HepG2 (cell line): ENCODE measurements around the gene AHCY. TPM values are rescaled to one million over a fixed set of nuclear protein-coding genes. Genes with fewer than 3 reads are reported as not detected.

Source experiments
- CBX2 ChIP-seq, 2 experiments: fragments of 200-600 bp in 1 of 2; sonication (generic); formaldehyde crosslinking in 1 of 2; IDR thresholded peaks; 2 replicates each; pipeline versions ENCODE4 v1.7.0 to v1.8.1; 2018 to 2022; ENCODE audit warnings: low read depth in 2 of 2, low read length in 1 of 2, mild to moderate bottlenecking in 1 of 2, missing genetic modification reagents in 1 of 2
- JARID2 ChIP-seq: sonication (generic); formaldehyde crosslinking; IDR thresholded peaks from 2 replicates; pipeline ENCODE4 v1.8.1; 2023; ENCODE audit warnings: missing genetic modification reagents, inconsistent platforms; ENCODE audit not compliant: insufficient replicate concordance
- KAT2B ChIP-seq: fragments of 150-350 bp; IDR thresholded peaks from 2 replicates; pipeline ENCODE4 v1.6.1; 2014; ENCODE audit warnings: low read depth, low read length, borderline replicate concordance
- KAT8 ChIP-seq: IDR thresholded peaks from 2 replicates; pipeline ENCODE4 v1.6.1; 2016; ENCODE audit warnings: missing genetic modification reagents, missing compliant biosample characterization
- KLF16 ChIP-seq, 2 experiments: sonication (generic) in 1 of 2; formaldehyde crosslinking in 1 of 2; IDR thresholded peaks; 2 replicates each; pipeline versions ENCODE4 v1.6.1 to v1.8.0; 2016 to 2023; ENCODE audit warnings: missing genetic modification reagents in 2 of 2, missing compliant biosample characterization in 1 of 2
- MED8 ChIP-seq: sonication (generic); formaldehyde crosslinking; IDR thresholded peaks from 2 replicates; pipeline ENCODE4 v1.8.1; 2023; ENCODE audit warnings: mild to moderate bottlenecking, missing genetic modification reagents; ENCODE audit not compliant: insufficient replicate concordance
- NCOR1 ChIP-seq: fragments of 200-600 bp; sonication (generic); IDR thresholded peaks from 2 replicates; pipeline ENCODE4 v1.7.0; 2017; ENCODE audit warnings: antibody characterized with exemption, low read length, borderline replicate concordance
- NFE2 ChIP-seq: sonication (generic); formaldehyde crosslinking; IDR thresholded peaks from 2 replicates; pipeline ENCODE4 v1.4.0; 2020; ENCODE audit warnings: missing genetic modification reagents
- NONO ChIP-seq, 2 experiments: fragments of 450-650 bp in 1 of 2; sonication (generic) in 1 of 2; formaldehyde crosslinking in 1 of 2; IDR thresholded peaks in 1 of 2; conservative IDR thresholded peaks in 1 of 2; 2 replicates each; pipeline versions ENCODE4 v1.6.1 to v1.8.0; 2017 to 2022; ENCODE audit warnings: mild to moderate bottlenecking in 1 of 2, missing genetic modification reagents in 1 of 2, moderate library complexity in 1 of 2
- PRMT3 ChIP-seq: sonication (generic); formaldehyde crosslinking; IDR thresholded peaks from 2 replicates; pipeline ENCODE4 v1.8.1; 2022; ENCODE audit warnings: low read depth, mild to moderate bottlenecking, moderate library complexity, missing genetic modification reagents, borderline replicate concordance
- RCOR2 ChIP-seq: IDR thresholded peaks from 2 replicates; pipeline ENCODE4 v1.6.1; 2016; ENCODE audit warnings: missing biosample characterization, missing genetic modification reagents
- SAFB2 ChIP-seq: sonication (generic); formaldehyde crosslinking; IDR thresholded peaks from 2 replicates; pipeline ENCODE4 v1.5.1; 2020; ENCODE audit warnings: missing genetic modification reagents, low read depth, mild to moderate bottlenecking, borderline replicate concordance
- SRF ChIP-seq: IDR thresholded peaks from 2 replicates; pipeline ENCODE4 v1.6.1; 2011; ENCODE audit warnings: mild to moderate bottlenecking, low read depth, low read length, moderate library complexity
- TEAD2 ChIP-seq: sonication (generic); formaldehyde crosslinking; IDR thresholded peaks from 2 replicates; pipeline ENCODE4 v1.9.0; 2021; ENCODE audit warnings: missing genetic modification reagents
- U2AF2 ChIP-seq: fragments of 200-400 bp; formaldehyde crosslinking; IDR thresholded peaks from 2 replicates; pipeline ENCODE4 v1.6.1; 2017; ENCODE audit warnings: low read depth, mild to moderate bottlenecking, low read length
- ZKSCAN8 ChIP-seq: IDR thresholded peaks from 2 replicates; pipeline ENCODE4 v1.6.1; 2016; ENCODE audit warnings: borderline replicate concordance, missing genetic modification reagents, missing compliant biosample characterization
- ZNF101 ChIP-seq: sonication (generic); formaldehyde crosslinking; IDR thresholded peaks from 2 replicates; pipeline ENCODE4 v1.4.0; 2020; ENCODE audit warnings: mild to moderate bottlenecking, low read depth, missing genetic modification reagents, borderline replicate concordance
- ZNF44 ChIP-seq: sonication (generic); formaldehyde crosslinking; IDR thresholded peaks from 2 replicates; pipeline ENCODE4 v1.5.1; 2020; ENCODE audit warnings: mild to moderate bottlenecking, missing genetic modification reagents
- ZSCAN22 ChIP-seq: sonication (generic); formaldehyde crosslinking; IDR thresholded peaks from 2 replicates; pipeline ENCODE4 v1.4.0; 2020; ENCODE audit warnings: mild to moderate bottlenecking, missing genetic modification reagents
- polyA plus RNA-seq, 8 experiments: library from polyadenylated mRNA; depleted of rRNA in 3 of 8; stranded (reverse) in 7 of 8; unstranded in 1 of 8; fragments of >200 nt; fragmentation: Illumina TruSeq in 4 of 8; extraction: Trizol in 4 of 8; gene quantifications; 2 replicates each; pipeline versions ENCODE4 v1.2.1 to v1.2.3, GENCODE V29; 2011 to 2016; ENCODE audit warnings: low read depth in 4 of 8, missing spikeins in 1 of 8, mixed read lengths in 1 of 8; ENCODE audit not compliant: insufficient read depth in 1 of 8
- total RNA-seq, 5 experiments: library from RNA; depleted of rRNA; stranded (reverse); fragments of >200 nt; fragmentation: Illumina TruSeq; extraction: Trizol; gene quantifications; 2 replicates each; pipeline ENCODE4 v1.2.3, GENCODE V29; 2016; ENCODE audit warnings: low read depth in 1 of 5
- TF ChIP-seq, protein P1 (sequence below): sonication (generic); formaldehyde crosslinking; IDR thresholded peaks from 2 replicates; pipeline ENCODE4 v1.8.1; 2022; ENCODE audit warnings: low read depth, mild to moderate bottlenecking, missing genetic modification reagents
- TF ChIP-seq, protein P2 (sequence below): sonication (generic); formaldehyde crosslinking; IDR thresholded peaks from 2 replicates; pipeline ENCODE4 v1.4.0; 2020; ENCODE audit warnings: low read depth, mild to moderate bottlenecking, missing genetic modification reagents
- TF ChIP-seq, protein P3 (sequence below): sonication (generic); formaldehyde crosslinking; IDR thresholded peaks from 2 replicates; pipeline ENCODE4 v1.8.1; 2023; ENCODE audit warnings: mild to moderate bottlenecking, missing genetic modification reagents, borderline replicate concordance

The AHCY gene
- total and polyA plus RNA-seq, 2 of the 13 experiments (the other 11 are each of a cell fraction or from before 2014, with no cell fraction given) = 407 to 419 TPM

DNA sequence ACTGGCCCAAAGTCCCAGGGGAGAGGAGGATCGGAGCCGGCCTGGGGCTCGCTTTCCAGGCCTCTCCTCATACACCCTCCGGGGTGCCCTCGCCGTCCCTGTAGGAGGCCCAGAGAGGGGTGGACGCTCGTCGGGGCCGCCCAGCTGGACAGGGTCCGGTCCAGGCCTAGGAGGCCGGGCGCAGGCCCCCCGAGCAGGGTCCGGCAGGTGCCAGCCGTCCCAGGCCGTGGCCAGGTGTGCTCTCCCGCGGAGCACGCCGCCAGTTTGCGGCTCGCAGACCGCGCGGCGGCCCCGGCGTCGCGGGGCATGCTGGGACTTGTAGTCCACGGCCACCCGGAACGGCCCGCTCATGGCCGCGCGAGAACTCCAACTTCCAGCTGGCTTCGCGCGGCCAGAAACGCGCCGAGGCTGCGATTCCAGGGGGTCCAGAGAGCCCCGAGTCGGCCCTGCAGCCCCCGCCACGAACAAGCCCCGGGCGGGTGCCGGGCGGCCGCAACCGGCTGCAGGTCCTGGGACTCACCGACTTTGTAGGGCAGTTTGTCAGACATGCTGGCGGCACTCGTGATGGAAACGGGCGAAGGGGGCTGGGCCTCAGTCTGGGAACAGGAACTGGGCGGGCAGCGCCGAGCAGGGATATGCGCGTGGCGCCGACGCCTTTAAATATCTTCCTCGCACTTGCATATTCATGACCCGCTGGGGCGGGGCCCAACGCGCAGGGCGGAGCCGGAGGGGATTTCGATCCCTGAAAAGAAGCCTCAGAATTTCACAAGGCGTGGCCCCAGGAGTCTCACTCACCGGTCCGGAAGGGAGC lies at the start of gene AHCY (continued):
- TF ChIP-seq, protein P1, sequence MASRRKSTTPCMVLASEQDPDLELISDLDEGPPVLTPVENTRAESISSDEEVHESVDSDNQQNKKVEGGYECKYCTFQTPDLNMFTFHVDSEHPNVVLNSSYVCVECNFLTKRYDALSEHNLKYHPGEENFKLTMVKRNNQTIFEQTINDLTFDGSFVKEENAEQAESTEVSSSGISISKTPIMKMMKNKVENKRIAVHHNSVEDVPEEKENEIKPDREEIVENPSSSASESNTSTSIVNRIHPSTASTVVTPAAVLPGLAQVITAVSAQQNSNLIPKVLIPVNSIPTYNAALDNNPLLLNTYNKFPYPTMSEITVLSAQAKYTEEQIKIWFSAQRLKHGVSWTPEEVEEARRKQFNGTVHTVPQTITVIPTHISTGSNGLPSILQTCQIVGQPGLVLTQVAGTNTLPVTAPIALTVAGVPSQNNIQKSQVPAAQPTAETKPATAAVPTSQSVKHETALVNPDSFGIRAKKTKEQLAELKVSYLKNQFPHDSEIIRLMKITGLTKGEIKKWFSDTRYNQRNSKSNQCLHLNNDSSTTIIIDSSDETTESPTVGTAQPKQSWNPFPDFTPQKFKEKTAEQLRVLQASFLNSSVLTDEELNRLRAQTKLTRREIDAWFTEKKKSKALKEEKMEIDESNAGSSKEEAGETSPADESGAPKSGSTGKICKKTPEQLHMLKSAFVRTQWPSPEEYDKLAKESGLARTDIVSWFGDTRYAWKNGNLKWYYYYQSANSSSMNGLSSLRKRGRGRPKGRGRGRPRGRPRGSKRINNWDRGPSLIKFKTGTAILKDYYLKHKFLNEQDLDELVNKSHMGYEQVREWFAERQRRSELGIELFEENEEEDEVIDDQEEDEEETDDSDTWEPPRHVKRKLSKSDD (CRISPR knock-in tag) = 0 out of 2 replicates have a peak, but pooled peaks have one; percentile 62
- peak; percentile 31 to 99; a peak in 2 of 4 replicates for TF ChIP-seq KLF16 (CRISPR knock-in tag; IDR thresholded peaks at IDR 0.05)
- no peak for TF ChIP-seq RCOR2 (CRISPR knock-in tag)
- TF ChIP-seq JARID2 (CRISPR knock-in tag) = peak; percentile 77
- TF ChIP-seq, protein P2, sequence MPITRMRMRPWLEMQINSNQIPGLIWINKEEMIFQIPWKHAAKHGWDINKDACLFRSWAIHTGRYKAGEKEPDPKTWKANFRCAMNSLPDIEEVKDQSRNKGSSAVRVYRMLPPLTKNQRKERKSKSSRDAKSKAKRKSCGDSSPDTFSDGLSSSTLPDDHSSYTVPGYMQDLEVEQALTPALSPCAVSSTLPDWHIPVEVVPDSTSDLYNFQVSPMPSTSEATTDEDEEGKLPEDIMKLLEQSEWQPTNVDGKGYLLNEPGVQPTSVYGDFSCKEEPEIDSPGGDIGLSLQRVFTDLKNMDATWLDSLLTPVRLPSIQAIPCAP (CRISPR knock-in tag) = no peak
- TF ChIP-seq SRF = no peak; the same call in 1 of the 2 replicates
- no peak; the same call in 1 of the 2 replicates for TF ChIP-seq ZNF44
- peak; percentile 94 for TF ChIP-seq KAT8 (CRISPR knock-in tag)
- TF ChIP-seq PRMT3 = 0 out of 2 replicates have a peak, but pooled peaks have one; percentile 43
- TF ChIP-seq KAT2B = no peak
- no peak for TF ChIP-seq NONO (IDR thresholded peaks at IDR 0.05)
- peak; percentile 82 for TF ChIP-seq NONO (CRISPR knock-in tag; conservative IDR thresholded peaks at IDR 0.05)
- TF ChIP-seq TEAD2 (CRISPR knock-in tag) = peak; percentile 74
- TF ChIP-seq SAFB2 = peak; percentile 96; the same call in 1 of the 2 replicates
- TF ChIP-seq CBX2 (IDR thresholded peaks at IDR 0.05; ENCODE audit: low read depth, low read length) = no peak
- TF ChIP-seq CBX2 (CRISPR knock-in tag; IDR thresholded peaks at IDR 0.05; ENCODE audit: low read depth) = 0 out of 2 replicates have a peak, but pooled peaks have one; percentile 96
- peak; percentile 80 for TF ChIP-seq NCOR1
- TF ChIP-seq ZSCAN22 = no peak
- peak; percentile 15 for TF ChIP-seq ZKSCAN8 (CRISPR knock-in tag)
- TF ChIP-seq NFE2 (CRISPR knock-in tag) = no peak
- no peak for TF ChIP-seq U2AF2
- TF ChIP-seq MED8 (CRISPR knock-in tag) = peak; percentile 96
- TF ChIP-seq, protein P3, sequence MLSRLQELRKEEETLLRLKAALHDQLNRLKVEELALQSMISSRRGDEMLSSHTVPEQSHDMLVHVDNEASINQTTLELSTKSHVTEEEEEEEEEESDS (CRISPR knock-in tag) = peak; percentile 46; the same call in 1 of the 2 replicates
- peak; percentile 55; the same call in 1 of the 2 replicates for TF ChIP-seq ZNF101 (CRISPR knock-in tag)
